AG20443 (cell line): Measurements from ENCODE around the gene TDRD15.
"Not testable (repeated sequence)": the region's sequence is repeated elsewhere in the genome, so short reads cannot be mapped to it uniquely, and the experiment has no call there.

Experiments used
- DNase-seq: peaks from one replicate; pipeline ENCODE4 v3.0.0; 2012; ENCODE audit warnings: low spot score, mixed read lengths

The TDRD15 gene

DNA sequence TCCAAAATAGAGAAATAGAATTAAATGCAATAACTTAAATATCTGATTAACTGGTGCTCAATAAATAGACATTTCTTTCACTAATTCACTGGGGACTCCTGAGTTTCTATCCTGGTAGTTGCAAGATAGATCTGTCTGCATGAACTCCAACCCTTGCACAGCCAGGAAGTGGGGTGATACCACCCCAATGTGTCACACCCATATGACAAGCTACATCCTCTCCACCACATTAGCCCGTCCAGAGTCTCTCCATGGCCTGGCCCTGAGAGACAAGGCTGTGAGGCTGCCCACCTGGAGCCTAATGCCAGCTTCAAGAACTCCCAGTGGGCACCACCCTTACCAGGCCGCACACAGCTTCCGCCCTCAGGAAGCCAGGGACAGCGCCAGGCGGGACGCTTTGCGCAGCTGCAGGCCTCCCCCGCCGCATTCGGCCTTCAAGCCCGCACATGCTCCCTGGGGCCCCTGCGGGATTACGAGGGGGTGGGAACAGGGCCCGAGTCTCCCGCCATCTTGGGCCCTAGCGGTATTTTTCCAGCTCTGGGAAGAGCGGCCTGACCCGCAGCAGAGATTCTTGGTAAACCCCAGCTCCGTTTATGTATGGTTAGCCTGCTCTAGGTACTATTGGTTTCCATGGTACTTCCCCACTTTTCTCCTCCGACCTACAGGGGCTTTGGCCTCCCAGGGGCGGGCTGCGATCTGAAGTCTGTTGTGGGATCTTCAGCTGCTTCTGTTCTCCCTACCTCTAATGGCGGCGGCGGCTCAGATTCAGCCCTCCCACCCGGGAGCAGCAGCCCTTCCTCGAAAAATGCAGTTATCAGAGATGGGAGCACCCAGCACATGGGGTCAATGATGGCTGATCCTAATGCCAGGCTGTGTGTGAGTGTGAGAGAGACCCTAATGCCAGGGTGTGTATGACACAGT is at the start of gene TDRD15:
Gene TDRD15 (plus strand): TSS at position 496 of the 921 bp plus-strand sequence. CDS start 13,500 bp downstream, outside the sequence.
- no peak for DNase-seq

DNA sequence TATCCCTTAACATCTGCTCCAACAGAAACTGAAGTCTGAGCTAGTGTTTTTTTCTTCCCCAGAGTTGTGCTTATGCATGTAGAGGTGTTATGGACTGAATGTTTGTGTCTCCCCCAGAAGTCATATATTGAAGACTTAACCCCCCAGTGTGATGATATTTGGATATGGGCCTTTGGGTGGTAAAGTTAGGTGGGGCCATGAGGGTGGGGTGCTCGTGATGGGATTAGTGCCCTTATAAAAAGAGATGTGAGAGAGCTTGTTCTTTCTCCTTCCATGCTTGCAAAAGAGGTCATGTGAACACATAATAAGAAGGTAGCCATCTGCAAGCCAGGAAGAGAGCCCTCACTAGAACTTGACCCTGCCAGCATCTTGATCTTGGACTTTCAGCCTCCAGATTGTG is 45.5 kb upstream of the TDRD15 start:
- DNase-seq: no peak

DNA sequence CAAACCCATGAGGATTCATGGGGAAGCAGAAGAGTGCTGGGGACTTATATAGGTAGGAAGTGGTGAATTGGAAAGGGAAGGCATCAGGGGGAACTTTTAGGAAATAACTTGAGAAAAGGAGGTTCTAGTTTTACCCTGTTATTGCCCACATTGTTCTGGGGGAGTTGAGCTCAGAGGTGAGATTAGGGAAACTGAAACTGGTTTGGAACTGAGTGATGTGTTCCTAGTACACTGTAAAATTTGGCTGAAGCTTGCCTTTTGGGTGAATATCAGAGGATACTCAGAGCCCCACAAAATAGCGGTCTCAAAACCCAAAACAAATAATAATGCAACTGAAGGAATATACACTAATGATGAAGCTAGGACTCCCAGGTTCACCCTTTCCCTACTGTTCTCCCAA is 40.3 kb upstream of the TDRD15 start:
- DNase-seq: no peak

DNA sequence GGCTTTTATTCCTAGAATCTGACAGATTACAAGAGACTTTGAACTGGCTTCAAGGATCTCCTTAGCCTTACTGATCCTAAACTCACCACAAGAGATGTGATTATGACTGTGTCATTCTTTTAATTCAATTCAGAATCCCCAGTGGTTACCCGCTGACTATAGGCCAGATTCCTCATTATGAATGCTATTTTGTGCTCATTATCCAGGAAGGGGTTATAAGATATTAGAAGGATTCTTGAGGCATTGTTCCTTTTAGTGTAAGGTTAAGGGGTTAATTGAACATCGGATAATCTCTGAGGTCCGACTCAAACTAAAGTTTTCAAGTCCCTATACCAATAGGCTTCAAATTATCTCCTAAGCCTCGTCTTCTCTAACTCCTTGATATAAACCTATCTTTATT is 39.4 kb upstream of the TDRD15 start:
- DNase-seq: no peak

DNA sequence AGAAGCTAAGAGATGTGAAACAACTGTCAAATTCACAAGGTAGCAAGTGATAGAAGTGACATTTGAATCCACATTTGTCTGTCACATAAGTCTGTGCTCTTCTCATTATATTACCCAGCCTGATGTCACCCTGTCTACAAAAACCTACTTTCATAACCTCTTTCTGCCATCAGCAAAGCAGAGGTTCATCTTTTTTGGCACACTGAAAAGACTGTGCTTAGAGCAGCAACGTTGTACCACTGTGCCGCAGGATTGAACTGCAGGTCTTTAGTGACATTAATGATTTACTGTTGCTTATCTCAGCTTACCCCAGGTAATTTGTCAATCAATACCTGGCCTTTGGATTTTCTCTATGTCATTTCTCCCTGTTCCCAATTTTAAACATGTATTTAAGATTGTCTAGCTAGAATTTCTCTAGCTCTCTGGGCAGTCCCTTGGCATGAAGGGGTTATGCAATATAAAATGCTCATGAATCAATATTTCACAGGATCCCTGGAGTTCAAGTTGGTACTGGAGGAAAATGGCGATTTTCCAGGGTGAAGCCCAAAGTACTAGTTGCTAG is 31.4 kb upstream of the TDRD15 start:
- no peak for DNase-seq

DNA sequence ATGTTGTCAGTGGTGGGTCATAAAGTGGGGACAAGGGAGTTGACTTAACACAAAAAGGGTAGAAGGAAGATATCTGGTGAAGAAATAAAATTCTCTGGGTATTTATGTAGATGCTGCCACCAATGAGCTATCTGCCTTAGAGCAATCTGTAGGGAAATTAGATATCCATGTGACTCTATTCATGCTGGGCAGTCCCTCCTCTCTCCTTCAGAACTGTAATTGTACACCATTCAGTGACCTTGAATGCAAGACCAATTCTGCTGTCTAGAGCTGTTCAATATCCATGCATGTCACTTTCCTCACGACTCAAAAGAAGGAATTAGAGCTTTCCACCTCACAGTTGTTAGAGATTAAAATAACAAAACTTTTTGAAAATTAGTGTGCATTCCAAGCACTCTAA is 28.6 kb upstream of the TDRD15 start:
- DNase-seq: no peak

DNA sequence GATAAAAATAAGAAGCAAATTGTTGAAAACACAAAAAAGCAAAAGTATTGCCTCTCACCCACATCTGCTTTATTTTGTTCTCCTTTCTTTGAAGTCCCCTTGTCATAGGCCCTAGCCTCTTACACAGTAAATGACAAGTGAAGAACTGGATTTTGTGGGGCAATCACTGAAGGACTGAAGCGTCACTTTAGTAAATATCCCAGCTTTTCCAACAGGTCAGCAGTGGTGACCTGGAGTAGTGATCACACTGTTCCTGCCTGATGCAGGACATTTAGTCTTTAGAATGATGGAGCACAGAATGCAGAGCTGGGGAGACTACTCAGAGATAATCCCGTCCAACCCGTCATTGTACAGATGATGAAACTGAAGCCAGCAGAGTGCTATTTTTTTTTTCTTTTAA is 28.1 kb upstream of the TDRD15 start:
- DNase-seq: no peak

DNA sequence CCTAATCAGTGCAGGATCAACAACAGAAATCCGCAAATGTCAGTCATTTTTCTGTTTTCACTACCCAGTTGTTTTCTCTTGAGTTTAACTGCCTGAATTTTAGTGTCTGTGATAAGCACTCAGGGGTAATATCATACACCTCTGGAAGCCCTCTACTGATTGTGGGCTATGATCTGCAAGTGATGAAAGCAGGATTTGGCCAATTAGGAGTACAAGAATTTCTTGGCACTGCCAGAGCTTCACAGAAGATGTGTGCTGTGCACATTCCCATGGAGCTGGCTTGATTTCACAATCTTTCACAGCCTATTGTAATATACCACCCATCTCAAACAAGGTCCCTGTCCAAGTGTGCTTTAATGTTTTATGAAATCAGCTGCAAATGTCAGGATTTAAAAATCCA is 27.3 kb upstream of the TDRD15 start:
- DNase-seq: no peak

DNA sequence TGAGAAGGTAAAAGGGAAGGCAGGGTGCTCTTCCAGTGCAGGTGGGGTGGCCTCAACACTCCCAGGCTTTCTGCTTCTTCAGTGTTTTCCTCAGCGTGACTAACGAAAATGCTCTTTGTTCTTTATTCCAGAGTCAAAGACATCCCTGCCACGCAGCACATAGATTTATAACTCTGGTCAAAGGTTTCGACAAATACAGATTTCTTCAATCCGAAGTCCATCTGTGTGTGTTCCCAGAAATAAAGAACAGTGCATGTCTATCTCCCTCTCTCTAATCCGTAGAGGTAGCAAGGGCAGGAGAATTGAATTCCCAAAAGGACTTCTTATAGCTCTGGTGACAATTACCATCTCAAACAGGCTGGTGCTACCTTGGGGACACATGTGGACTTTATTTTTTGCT is 26.4 kb upstream of the TDRD15 start:
- no peak for DNase-seq

DNA sequence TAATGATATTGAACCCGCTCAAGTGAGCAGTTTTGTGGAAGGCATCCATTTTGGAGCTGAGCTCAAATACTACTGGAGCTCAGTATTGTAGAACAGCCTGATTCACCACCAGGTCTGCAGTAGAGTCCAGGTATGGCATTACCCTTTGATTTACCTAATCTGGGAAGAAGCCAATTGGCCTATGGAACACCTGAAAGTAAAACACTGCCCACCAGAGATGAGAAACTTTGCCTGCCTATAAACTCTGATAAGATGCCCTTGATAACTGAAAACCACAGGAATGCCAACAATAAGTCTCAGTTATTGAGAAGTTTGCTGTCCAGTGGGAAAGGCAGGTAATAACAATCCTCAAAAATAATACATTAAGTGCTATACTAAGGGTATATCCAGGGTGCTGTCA is 25.5 kb upstream of the TDRD15 start:
- no peak for DNase-seq

DNA sequence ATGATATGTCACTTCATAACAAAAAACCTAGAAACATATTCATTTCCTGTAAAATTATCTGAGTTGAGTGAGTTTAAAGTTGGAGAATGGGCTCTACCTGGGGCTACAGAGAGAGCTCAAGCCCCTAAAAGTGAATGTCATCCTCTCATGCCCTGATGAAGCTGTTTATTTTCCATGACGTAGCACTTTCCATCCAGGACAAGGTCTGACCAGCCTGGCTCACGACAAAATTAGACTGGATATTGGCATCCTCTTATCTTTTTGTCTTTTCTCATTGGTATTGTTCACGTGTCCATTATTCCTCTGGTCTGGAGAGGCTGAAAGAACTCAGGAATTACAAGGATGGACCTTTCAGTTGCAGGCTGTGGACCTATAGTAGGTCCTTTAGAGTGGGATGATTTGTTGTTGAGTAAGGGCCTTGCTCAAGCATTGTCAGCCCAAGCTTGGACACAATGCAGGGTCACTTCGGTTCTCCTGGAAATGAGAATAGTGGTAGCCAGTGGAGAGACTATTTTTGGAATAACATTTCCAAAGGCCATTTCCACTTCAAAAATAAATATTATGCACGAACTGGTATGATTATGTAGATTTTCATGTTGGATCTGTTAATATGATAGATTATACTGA is 24.4 kb upstream of the TDRD15 start:
- DNase-seq: no peak

DNA sequence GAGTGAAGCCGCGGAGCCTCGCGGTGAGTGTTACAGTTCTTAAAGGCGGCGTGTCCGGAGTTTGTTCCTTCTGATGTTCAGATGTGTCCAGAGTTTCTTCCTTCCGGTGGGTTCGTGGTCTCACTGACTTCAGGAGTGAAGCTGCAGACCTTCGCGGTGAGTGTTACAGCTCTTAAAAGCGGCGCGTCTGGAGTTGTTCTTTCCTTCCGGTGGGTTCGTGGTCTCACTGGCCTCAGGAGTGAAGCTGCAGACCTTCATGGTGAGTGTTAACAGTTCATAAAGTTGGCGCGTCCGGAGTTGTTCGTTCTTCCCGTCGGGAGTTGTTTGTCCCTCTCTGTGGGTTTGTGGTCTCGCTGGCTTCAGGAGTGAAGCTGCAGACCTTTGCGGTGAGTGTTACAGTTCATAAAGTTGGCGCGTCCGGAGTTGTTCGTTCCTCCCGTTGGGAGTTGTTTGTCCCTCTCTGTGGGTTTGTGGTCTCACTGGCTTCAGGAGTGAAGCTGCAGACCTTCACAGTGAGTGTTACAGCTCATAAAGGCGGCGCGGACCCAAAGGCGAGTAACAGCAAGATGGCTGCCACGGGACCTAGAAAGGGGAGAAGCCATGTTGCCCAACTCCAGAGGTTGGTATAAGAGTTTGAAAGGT is 22.1 kb upstream of the TDRD15 start:
- not testable (repeated sequence) for DNase-seq

DNA sequence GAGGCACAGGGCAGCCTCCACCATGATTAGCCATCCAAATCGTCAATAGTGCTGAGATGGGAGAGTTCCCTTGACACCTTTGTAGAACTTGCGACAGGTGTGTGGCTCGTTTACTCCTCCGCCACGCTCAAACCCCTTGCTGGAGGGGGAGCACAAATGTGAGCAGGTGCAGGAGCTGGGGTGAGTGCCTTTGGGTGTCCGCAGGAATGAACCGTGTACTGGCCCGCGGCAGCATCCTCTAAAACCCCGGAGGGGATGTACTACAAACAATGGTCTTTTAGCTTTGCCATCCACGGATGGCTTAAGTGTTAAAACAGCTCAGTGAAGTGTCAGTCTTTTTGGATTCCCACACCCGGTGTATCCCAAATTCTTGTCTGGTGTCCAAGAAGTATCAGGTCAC is 21.4 kb upstream of the TDRD15 start:
- no peak for DNase-seq

DNA sequence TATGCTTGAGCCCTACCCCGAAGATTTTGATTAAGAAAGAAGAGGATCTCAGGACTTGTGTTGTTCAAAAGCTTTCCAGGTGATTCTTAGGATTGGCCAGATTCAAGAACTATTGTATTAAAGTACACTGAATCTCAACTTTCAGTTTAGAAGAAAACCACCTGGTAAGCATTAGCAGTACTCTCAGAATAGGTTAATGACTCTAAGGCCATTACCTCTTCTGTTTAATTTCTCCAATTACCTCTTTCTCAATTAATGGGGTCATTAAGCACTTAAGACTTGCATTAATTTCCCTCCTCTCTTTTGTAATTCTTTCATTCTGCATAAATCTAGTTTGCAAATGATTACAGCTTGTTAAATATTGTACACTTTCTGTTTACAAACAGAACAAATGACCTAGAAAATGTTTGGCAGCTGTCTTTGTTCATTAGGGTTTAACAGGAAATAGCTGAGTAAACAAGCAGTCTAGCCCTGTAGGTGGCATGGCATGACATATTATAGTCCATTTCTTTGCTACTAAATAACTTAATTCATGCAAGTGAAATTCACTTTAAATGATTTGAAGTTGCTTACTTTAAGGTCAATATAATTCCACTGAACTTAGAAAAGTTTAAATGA is 20.4 kb upstream of the TDRD15 start:
- DNase-seq: no peak

DNA sequence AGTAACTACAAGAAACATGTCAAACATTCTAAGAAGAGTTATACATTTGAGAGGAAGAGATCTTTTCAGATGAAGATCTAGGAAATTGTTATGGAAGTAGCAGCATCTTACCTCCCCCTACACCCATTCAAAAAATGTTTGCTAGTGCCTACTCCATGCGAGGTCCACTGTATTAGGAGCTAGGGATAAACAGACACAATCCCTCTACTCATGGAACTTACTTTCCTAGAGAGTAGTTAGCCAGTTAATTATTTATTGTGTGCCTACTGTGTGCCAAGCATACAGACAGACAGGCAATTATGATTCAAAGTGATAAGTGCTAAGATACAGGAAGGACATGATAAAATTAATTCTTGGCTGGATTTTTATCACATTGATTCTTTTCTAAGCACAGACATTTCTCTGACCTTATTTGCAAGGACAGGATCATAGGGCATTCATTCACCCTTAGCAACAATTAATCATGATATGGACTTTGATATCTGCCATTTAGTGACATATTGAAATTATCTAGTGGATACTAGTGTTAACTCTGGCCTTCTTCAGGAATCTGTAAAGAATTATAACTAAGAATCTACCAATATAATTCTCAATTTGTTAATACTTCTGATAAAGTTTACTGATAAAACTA is 19.6 kb upstream of the TDRD15 start:
- DNase-seq: no peak

DNA sequence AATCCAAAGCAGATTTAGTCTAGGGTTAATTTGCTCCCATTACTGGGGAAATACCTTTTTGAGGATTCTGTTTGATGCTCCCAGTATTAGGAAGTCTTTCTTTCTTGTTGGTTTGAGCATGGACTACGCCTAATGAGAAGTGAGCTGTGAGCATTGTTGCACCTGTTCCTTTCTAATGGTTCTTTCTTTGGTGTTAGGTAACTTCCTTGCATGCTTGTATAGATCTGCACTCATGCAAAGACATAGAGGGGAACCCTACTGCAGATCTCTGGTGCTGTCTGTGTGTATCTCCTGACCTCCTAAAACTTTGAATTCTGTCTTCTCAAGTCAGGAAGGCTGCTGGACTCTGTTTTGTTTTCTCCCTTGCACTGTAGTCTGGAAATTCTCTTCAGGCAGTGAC is 12.8 kb upstream of the TDRD15 start:
- DNase-seq: no peak

DNA sequence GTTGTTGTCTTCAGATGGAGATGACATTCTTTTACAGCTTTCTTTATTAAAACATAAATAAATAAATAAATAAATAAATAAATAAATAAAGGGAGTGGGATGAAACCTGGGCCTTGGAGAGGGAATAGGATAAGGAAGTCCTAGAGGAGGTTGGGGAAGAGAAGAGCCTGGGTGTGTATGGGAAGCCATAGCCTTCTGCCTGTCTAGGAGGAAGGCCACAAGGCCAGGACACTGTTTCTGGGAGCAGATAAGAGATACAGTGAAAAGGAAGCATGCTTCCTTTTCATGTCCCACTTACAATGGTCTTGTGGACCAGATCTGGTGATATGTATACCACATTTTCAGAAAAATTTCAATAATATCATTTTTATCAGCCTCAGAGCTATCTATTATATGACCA is 6.1 kb upstream of the TDRD15 start:
- DNase-seq: no peak

DNA sequence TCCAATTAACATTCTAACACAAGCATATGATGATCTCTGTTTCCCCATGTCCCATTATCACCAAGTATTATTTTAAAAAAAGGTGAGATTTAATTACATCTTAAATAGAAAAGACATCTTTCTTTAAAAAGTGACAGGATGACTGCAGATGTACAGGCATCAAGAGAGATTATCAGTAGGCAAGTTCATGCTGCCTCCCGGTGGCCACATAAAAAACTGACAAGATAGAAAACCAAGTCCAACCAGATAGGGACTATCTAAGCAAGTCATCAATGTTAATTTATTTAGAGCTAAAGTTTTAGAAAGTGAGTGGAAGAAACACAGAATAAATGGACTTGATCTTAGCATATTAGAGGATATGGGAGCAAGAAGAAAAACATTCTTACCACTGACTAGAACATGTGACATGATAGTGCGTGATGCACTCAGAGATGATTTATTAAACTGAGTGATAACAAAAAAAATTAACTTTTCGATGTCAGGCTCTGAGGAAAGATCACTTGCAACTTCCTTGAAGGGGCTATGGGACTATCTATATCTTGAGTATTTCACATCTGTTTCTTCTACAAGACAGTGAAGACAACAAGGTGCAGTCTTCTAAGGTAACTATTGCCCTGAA is 5.4 kb upstream of the TDRD15 start:
- DNase-seq: peak; percentile 22

DNA sequence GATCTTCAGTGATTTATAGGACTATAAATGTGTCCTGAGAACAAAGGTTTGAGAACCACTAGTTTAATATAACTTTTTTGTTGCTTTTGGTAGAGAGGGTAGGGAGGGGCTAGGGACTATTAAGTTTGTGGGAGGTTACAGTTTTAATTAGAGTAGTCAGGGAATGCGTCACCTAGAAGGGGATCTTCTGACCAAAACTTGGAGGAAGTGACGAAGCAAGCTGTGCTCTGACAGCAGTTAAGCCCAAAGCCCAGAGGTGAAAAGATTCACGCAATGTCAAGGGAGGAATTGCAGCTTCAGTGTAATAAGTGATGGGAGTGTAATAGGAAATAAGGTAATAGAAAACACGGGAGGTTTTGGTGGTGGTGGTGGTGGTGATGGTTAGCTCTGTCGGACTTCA is 8.1 kb downstream of the TDRD15 start:
- DNase-seq: no peak

DNA sequence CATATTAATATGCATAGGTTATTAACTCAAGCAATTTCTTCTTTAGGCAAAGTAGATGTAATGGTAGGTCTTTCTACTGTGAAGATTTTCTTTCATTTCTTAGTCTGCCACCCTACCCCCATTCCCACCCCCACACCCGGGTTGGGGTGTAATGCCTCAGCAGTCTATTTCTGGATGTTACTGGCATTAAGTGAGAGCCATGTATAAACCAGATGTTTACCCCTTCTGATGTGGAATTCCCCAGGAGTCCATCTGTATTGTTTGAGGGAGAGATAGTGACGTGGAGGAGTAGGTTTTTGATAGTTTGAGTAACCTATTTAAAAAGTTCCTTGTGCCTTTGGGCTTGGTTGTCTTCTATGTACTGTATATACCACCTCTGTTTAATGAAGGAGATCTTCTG is 11.8 kb downstream of the TDRD15 start:
- DNase-seq: no peak

DNA sequence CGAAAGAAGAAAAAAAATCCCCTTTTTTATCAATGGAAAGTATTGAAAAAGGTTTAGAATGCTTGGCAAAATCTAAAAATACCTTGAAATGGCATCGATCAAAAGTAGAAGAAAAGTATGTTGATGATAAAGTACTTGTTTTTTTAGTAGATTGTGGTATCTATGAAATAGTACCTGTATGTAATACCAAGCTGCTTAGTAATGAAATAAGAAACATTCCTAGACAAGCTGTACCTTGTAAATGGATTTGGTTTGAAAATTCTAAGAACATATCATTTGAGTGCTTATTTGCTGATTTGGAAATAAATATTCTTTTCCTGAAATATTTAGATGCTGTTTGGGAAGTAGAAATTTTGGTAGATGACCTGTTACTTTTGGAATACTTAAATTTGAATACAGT is 18.4 kb downstream of the TDRD15 start:
- no peak for DNase-seq
